GM12892 (cell line): ENCODE data around the gene C5AR2.
"Not testable (repeated sequence)": the region's sequence is repeated elsewhere in the genome, so short reads cannot be mapped to it uniquely, and the experiment has no call there.

Experiments used
- POLR2A ChIP-seq: IDR thresholded peaks from 2 replicates; pipeline ENCODE4 v1.6.1; 2011; ENCODE audit warnings: low read depth, low read length, control low read depth
- POLR2AphosphoS5 ChIP-seq: IDR thresholded peaks from 2 replicates; pipeline ENCODE4 v1.6.1; 2011; ENCODE audit warnings: low read depth, low read length, control low read depth
- TAF1 ChIP-seq: IDR thresholded peaks from 2 replicates; pipeline ENCODE4 v1.6.1; 2011; ENCODE audit warnings: low read depth, mild to moderate bottlenecking, control low read depth, low read length, borderline replicate concordance

GRCh38 chr19:47300867-47301266 is 31.1 kb upstream of the C5AR2 start:
- not testable (repeated sequence) for TF ChIP-seq TAF1, POLR2AphosphoS5, POLR2A
